HG02970 (cell line): ENCODE data around the gene PITX1.

Experiments used
- ATAC-seq: cut with Tn5 transposase; IDR thresholded peaks from one replicate; pipeline ENCODE4 v1.9.1; 2021; ENCODE audit warnings: mild to moderate bottlenecking, moderate library complexity, moderate number of reproducible peaks; ENCODE audit not compliant: unreplicated experiment, low FRiP score

The PITX1 gene

GRCh38 chr5:134989266-134989830 lies 44.7 kb downstream of the PITX1 start:
- ATAC-seq, result no peak

DNA sequence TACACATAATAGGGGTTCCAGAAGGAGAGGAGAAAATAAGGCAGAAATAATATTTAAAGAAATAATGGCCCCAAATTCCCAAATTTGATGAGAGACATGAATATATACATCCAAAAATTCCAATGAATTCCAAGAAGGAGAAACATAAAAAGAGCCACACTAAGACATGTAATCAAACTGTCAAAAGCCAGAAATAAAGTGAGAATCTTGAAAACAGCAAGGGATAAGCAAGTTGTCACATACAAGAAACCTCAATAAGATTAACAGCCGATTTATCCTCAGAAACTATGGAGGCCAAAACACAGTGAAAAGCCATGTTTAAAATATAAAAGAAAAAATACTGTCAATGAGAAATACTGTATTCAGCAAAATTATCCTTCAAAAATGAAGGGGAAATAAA lies 51.8 kb downstream of the PITX1 start:
- no peak for ATAC-seq

DNA sequence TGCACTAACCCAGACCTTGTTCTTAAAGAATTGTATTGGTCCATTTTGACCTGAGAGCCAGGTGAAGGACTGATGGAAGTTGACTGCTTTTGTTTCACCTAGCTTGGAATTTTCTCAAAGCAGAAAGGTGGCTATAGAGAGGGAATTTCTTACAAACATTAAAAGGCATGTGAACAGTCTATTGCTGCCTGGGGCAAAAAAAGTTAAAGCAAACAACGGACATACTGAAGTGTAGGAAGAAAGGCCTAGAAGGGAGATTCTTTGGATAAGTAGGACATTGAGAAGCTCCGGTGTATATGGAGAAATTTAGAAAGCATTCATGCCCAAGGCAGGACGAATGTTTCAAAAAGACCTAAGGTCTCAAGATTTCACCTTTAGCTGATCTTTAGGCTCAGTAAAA lies 54.6 kb downstream of the PITX1 start:
- no peak for ATAC-seq
